Transverse colon (tissue), 4 donors: ENCODE results near the gene ARMH2.

Experiments
- POLR2A ChIP-seq: fragments of 450-650 bp; IDR thresholded peaks from one replicate; pipeline ENCODE4 v1.6.1; 2016; ENCODE audit warnings: antibody characterized with exemption, mild to moderate bottlenecking, moderate library complexity
- POLR2AphosphoS5 ChIP-seq, 3 donors: sonication (generic); formaldehyde crosslinking; IDR thresholded peaks; one replicate each; pipeline ENCODE4 v1.6.1; 2016; ENCODE audit warnings: antibody characterized with exemption in 3 of 3
- TF ChIP-seq, protein P1 (sequence below), 5 experiments: fragments of 200-600 bp in 3 of 5; fragments of 450-650 bp in 2 of 5; sonication (generic) in 3 of 5; IDR thresholded peaks; 1 replicate in 2 of 5; 2 replicates in 3 of 5; pipeline ENCODE4 v1.5.1; 2016 to 2017; ENCODE audit warnings: antibody characterized with exemption in 5 of 5, inconsistent platforms in 3 of 5, mild to moderate bottlenecking in 2 of 5, moderate library complexity in 1 of 5

DNA sequence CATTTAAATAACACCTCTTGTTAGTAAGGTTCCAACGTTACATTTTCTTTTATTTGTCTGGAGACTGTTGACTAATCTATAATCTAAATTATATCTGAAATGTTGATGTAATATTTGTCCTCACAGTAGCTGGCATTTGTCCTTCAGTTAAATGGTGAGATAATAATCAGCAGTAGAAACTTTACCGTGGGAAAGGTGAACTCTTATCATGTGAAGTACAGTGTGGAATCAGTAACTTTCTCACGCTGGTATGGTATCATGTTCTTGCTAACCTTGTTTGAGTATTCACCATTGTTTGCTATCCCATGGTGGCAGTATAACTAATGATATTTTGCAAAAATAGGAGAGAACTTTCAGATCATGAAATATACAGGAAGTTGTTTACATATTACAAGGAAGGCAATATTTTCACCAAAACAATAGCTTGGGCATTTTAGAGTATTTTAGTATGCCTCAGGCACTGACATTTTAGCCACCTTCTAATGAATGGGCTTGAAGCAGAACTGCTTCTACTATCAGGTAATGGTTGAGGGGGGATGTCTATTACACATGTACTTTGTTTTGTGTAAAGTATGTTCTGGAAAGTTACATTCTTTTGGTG, 19.2 kb downstream of the ARMH2 start:
- TF ChIP-seq, protein P1, sequence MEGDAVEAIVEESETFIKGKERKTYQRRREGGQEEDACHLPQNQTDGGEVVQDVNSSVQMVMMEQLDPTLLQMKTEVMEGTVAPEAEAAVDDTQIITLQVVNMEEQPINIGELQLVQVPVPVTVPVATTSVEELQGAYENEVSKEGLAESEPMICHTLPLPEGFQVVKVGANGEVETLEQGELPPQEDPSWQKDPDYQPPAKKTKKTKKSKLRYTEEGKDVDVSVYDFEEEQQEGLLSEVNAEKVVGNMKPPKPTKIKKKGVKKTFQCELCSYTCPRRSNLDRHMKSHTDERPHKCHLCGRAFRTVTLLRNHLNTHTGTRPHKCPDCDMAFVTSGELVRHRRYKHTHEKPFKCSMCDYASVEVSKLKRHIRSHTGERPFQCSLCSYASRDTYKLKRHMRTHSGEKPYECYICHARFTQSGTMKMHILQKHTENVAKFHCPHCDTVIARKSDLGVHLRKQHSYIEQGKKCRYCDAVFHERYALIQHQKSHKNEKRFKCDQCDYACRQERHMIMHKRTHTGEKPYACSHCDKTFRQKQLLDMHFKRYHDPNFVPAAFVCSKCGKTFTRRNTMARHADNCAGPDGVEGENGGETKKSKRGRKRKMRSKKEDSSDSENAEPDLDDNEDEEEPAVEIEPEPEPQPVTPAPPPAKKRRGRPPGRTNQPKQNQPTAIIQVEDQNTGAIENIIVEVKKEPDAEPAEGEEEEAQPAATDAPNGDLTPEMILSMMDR (IDR thresholded peaks at IDR 0.05): no peak
- TF ChIP-seq POLR2AphosphoS5 (IDR thresholded peaks at IDR 0.05) (peak in 1 of 3 donors; percentile 38), POLR2A (no peak)
